ENCODE data around the gene TPRX2. TPM values are rescaled to one million over a fixed set of nuclear protein-coding genes. Genes with fewer than 3 reads are reported as not detected.

TPRX2 gene
- total and polyA plus RNA-seq, 8 donors: not detected

- Histone ChIP-seq H3K4me1 (no peaks in the 10 kb centered on the region), H3K36me3 (no peaks in the 10 kb centered on the region), H3K27ac (no peak overlapping the region), H3K9me3 (no peaks in the 10 kb centered on the region), H3K27me3 (peaks cover 0 to 26% (median 3%) of the 10 kb centered on the region in 3 donors), H3K4me3 (no peak overlapping the region)
- WGBS, 5 donors: 38 to 63% (median 46%) methylated on average over 3 of the region's 3 CpGs
- no peak for TF ChIP-seq POLR2A (IDR thresholded peaks at IDR 0.05)
- no peak for TF ChIP-seq POLR2AphosphoS5 (IDR thresholded peaks at IDR 0.05)
- TF ChIP-seq EP300 (IDR thresholded peaks at IDR 0.05): no peak
- no peak for TF ChIP-seq CTCF (IDR thresholded peaks at IDR 0.05)
- intact Hi-C loops (cut with DNase I; ENCODE audit: low total_unique reads): no loop called here
- DNase-seq: no peak
Measured at GRCh38 chr19:47882890-47883289, 23.9 kb downstream of the TPRX2 start.

GRCh38 chr19:47885067-47885463 lies 26.0 kb downstream of the TPRX2 start:
- peaks cover 0 to 24% (median 3%) of the 10 kb centered on the region in 3 donors for H3K27me3 ChIP-seq
- H3K36me3 ChIP-seq: no peaks in the 10 kb centered on the region
- no peak for TF ChIP-seq POLR2A (IDR thresholded peaks at IDR 0.05)
- TF ChIP-seq EP300 (IDR thresholded peaks at IDR 0.05): no peak
- no peak for TF ChIP-seq POLR2AphosphoS5 (IDR thresholded peaks at IDR 0.05)
- TF ChIP-seq CTCF (IDR thresholded peaks at IDR 0.05): no peak
- no peaks in the 10 kb centered on the region for H3K4me1 ChIP-seq
- no peaks in the 10 kb centered on the region for H3K9me3 ChIP-seq
- intact Hi-C loops (cut with DNase I; ENCODE audit: low total_unique reads): no loop called here
- DNase-seq: no peak
- no peak overlapping the region for H3K27ac ChIP-seq
- 70 to 84% (median 77%) methylated on average over 5 of the region's 5 CpGs for WGBS, 5 donors
- H3K4me3 ChIP-seq: no peak overlapping the region

- H3K4me3 ChIP-seq: no peak within 1 kb of the TSS
- intact Hi-C loops (cut with DNase I; ENCODE audit: low total_unique reads): no loop called here
- H3K27ac ChIP-seq: no peak within 1 kb of the TSS
Measured at GRCh38 chr19:47886010-47886559, 27.1 kb downstream of the TPRX2 start, which contains the start of gene SULT2A1. Gene SULT2A1, minus strand, starts transcription at chr19:47886315. Its CDS starts 58 bp downstream, at chr19:47886257.

More at GRCh38 chr19:47886010-47886559, 27.1 kb downstream of the TPRX2 start, which contains the start of gene SULT2A1:
- Histone ChIP-seq H3K4me1 (peaks cover 0 to 2% (median 0%) of the 10 kb centered on the region in 4 donors), H3K27me3 (peaks cover 0 to 24% (median 3%) of the 10 kb centered on the region in 3 donors), H3K36me3 (no peaks in the 10 kb centered on the region), H3K9me3 (no peaks in the 10 kb centered on the region)
- no peak for TF ChIP-seq CTCF (IDR thresholded peaks at IDR 0.05)
- no peak for TF ChIP-seq POLR2A (IDR thresholded peaks at IDR 0.05)
- no peak for TF ChIP-seq EP300 (IDR thresholded peaks at IDR 0.05)
- no peak for TF ChIP-seq POLR2AphosphoS5 (IDR thresholded peaks at IDR 0.05)
- WGBS, 5 donors: 41 to 59% (median 46%) methylated on average over 12 of the region's 12 CpGs
- DNase-seq: no peak

All from stomach (tissue), 9 donors.